Lung microvascular endothelial cell (primary cell): ENCODE data around the gene KLHL18. TPM values are rescaled to one million over a fixed set of nuclear protein-coding genes. Genes with fewer than 3 reads are reported as not detected.
"Not testable (repeated sequence)": the region's sequence is repeated elsewhere in the genome, so short reads cannot be mapped to it uniquely, and the experiment has no call there.

Experiments used
- DNase-seq, 2 donors: peaks; one replicate each; pipeline versions ENCODE4 v3.0.0 to v3.0.0-alpha.2; 2010; ENCODE audit warnings: low read depth in 2 of 2
- total RNA-seq: library from RNA; depleted of rRNA; stranded (reverse); fragments of >200 nt; gene quantifications from 2 replicates; pipeline ENCODE4 v1.2.1, GENCODE V29; 2014

The KLHL18 gene
- total RNA-seq, 1 donor from 2014 or later: 14.9 TPM

- no peak for DNase-seq
Measured at GRCh38 chr3:47313341-47314055, 30.8 kb downstream of the KLHL18 start.

- no peak for DNase-seq
Measured at GRCh38 chr3:47314056-47314764, 31.5 kb downstream of the KLHL18 start.

GRCh38 chr3:47315069-47315647 is 32.4 kb downstream of the KLHL18 start:
- peak in 1 of 2 donors; percentile 80 for DNase-seq

- DNase-seq: not testable (repeated sequence)
Measured at GRCh38 chr3:47316151-47316550, 33.4 kb downstream of the KLHL18 start.

GRCh38 chr3:47318916-47319315 is 36.2 kb downstream of the KLHL18 start:
- DNase-seq: no peak

GRCh38 chr3:47319956-47320355 is 37.2 kb downstream of the KLHL18 start:
- no peak for DNase-seq

GRCh38 chr3:47323431-47324277 is 40.9 kb downstream of the KLHL18 start:
- peak in 1 of 2 donors; percentile 14 for DNase-seq

GRCh38 chr3:47324278-47324865 is 41.6 kb downstream of the KLHL18 start:
- peak; percentile 83 to 87 for DNase-seq

- no peak for DNase-seq
Measured at GRCh38 chr3:47333907-47334306, 51.2 kb downstream of the KLHL18 start.

GRCh38 chr3:47337656-47338055 is 54.9 kb downstream of the KLHL18 start:
- DNase-seq: peak in 1 of 2 donors; percentile 55

- DNase-seq: no peak
Measured at GRCh38 chr3:47339951-47340350, 57.2 kb downstream of the KLHL18 start.

- DNase-seq: no peak
Measured at GRCh38 chr3:47340866-47341265, 58.1 kb downstream of the KLHL18 start.

- no peak for DNase-seq
Measured at GRCh38 chr3:47342151-47342550, 59.4 kb downstream of the KLHL18 start.

GRCh38 chr3:47342812-47343211 is 60.1 kb downstream of the KLHL18 start:
- no peak for DNase-seq

- no peak for DNase-seq
Measured at GRCh38 chr3:47343471-47343971, 60.8 kb downstream of the KLHL18 start.

GRCh38 chr3:47344971-47345370 is 62.2 kb downstream of the KLHL18 start:
- peak; percentile 67 to 71 for DNase-seq

- no peak for DNase-seq
Measured at GRCh38 chr3:47347217-47347801, 64.6 kb downstream of the KLHL18 start.

- no peak for DNase-seq
Measured at GRCh38 chr3:47348411-47349154, 65.8 kb downstream of the KLHL18 start.

- DNase-seq: no peak
Measured at GRCh38 chr3:47355010-47355409, 72.3 kb downstream of the KLHL18 start.

- DNase-seq: no peak
Measured at GRCh38 chr3:47356201-47356600, 73.5 kb downstream of the KLHL18 start.
